ENCODE measurements around the gene TRMT44. TPM values are rescaled to one million over a fixed set of nuclear protein-coding genes. Genes with fewer than 3 reads are reported as not detected.

TRMT44 gene
- total RNA-seq, 1 donor from 2014 or later, result 41.2 TPM

DNA sequence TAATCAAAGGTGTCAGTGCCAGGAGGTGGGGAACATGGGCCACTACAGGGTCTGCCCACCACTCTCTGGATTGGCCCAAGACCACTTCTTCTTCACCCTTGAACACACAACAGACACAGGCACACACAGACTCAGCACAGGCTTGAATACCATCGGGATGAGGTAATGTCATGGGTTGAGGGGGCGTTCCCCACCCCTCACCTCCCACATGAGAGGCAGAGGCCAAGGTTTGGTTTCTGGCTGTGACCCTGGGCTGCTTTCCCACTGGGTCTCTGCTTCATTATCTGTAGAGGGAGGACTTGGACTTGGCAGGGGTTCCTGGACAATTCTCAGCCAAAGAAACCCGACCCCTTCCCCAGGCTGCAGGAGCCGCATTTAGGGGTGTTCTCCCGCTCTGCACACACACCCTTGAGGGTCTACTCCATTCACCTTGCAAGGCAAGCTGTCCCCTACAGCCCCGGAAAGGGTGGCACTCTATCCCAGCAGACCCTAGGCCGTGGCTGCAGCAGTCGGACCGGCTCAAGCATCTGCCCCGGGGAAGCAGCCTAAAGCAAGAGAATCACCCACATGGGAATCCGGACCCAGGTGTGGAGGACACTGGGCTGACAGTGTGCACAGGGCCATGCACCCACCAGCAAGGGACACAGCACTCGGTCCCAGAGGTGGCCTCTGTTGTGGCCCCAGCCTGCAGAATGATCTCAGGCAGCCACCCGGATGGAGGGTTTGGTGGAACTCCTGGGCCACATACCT lies 62.4 kb downstream of the TRMT44 start:
- TF ChIP-seq, protein P1, sequence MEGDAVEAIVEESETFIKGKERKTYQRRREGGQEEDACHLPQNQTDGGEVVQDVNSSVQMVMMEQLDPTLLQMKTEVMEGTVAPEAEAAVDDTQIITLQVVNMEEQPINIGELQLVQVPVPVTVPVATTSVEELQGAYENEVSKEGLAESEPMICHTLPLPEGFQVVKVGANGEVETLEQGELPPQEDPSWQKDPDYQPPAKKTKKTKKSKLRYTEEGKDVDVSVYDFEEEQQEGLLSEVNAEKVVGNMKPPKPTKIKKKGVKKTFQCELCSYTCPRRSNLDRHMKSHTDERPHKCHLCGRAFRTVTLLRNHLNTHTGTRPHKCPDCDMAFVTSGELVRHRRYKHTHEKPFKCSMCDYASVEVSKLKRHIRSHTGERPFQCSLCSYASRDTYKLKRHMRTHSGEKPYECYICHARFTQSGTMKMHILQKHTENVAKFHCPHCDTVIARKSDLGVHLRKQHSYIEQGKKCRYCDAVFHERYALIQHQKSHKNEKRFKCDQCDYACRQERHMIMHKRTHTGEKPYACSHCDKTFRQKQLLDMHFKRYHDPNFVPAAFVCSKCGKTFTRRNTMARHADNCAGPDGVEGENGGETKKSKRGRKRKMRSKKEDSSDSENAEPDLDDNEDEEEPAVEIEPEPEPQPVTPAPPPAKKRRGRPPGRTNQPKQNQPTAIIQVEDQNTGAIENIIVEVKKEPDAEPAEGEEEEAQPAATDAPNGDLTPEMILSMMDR (IDR thresholded peaks at IDR 0.05; ENCODE audit: unreplicated experiment), result no peak
- Mint-ChIP-seq H3K27me3 (ENCODE audit: low read depth) (no peaks in the 10 kb centered on the region), H3K36me3 (no peaks in the 10 kb centered on the region), H3K27ac (peak overlapping the region; percentile 21), H3K4me1 (peaks cover 29% of the 10 kb centered on the region), H3K9me3 (peaks cover 4% of the 10 kb centered on the region), H3K4me3 (no peak overlapping the region)
- no peak for DNase-seq (ENCODE audit: low spot score in 2 of 2, unreplicated experiment in 2 of 2)

DNA sequence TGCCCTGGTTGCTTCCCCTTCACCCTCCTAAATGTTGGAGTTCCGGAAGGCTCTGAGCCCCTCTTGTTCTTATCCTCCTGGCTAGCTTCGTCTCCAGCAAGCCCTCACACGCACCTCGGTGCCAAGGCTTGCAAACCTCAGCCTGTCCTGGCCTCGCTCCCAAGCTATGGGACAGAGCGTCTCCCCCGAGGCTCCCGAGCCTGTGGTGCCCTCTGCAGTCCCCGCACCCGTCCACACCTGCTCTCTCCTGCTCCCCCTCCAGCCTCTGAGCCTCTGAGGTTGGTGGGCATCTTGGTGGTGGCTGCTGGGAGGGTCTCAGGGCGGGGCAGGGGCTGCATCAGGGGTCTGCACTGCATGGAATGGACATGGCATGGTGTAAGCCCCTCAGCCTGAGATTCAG lies 63.2 kb downstream of the TRMT44 start:
- H3K4me1 Mint-ChIP-seq, result peaks cover 29% of the 10 kb centered on the region
- no peak overlapping the region for H3K27ac Mint-ChIP-seq
- no peak overlapping the region for H3K4me3 Mint-ChIP-seq
- H3K27me3 Mint-ChIP-seq (ENCODE audit: low read depth), result no peaks in the 10 kb centered on the region
- TF ChIP-seq, protein P1 (IDR thresholded peaks at IDR 0.05; ENCODE audit: unreplicated experiment), result no peak
- no peaks in the 10 kb centered on the region for H3K9me3 Mint-ChIP-seq
- DNase-seq (ENCODE audit: low spot score in 2 of 2, unreplicated experiment in 2 of 2), result no peak
- H3K36me3 Mint-ChIP-seq, result no peaks in the 10 kb centered on the region

DNA sequence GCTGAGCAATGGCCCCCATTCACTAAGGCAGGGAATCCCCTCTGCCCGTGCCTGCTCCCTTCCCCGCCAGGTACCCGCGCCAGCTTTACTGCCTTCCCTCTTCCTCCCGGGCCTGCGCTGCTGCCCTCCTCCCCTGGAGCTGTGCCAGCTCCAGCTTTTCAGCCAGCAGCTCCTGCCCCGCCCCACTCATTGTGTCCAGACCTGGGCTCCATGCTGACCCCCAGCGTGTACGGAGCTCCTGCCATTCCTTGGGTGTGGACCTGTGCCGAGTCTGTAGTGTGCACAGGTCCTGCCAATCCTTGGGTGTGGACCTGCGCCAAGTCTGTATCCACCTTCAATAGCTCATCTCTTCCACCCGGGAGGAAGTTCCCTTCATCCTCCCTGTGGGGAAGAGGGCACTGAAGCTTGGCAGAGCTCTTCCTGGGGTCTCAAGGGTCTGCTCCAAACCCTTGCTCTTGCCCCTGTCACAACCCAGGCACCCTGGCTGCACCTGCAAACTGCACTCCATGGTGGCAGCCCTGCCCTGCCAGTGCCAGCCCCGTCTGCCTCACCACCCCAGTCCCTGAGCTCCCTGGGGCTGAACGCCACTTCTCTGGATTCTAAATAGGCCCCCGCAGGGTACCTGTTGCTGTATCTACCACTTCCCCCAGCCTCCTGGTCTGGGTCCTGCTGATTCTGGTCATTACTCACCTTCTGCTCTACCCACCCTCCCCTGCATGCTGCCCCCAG lies 63.9 kb downstream of the TRMT44 start:
- H3K4me3 Mint-ChIP-seq, result no peak overlapping the region
- TF ChIP-seq, protein P1 (IDR thresholded peaks at IDR 0.05; ENCODE audit: unreplicated experiment), result no peak
- H3K9me3 Mint-ChIP-seq, result no peaks in the 10 kb centered on the region
- H3K27ac Mint-ChIP-seq, result no peak overlapping the region
- peaks cover 29% of the 10 kb centered on the region for H3K4me1 Mint-ChIP-seq
- H3K36me3 Mint-ChIP-seq, result no peaks in the 10 kb centered on the region
- H3K27me3 Mint-ChIP-seq (ENCODE audit: low read depth), result no peaks in the 10 kb centered on the region
- DNase-seq (ENCODE audit: low spot score in 2 of 2, unreplicated experiment in 2 of 2), result no peak

DNA sequence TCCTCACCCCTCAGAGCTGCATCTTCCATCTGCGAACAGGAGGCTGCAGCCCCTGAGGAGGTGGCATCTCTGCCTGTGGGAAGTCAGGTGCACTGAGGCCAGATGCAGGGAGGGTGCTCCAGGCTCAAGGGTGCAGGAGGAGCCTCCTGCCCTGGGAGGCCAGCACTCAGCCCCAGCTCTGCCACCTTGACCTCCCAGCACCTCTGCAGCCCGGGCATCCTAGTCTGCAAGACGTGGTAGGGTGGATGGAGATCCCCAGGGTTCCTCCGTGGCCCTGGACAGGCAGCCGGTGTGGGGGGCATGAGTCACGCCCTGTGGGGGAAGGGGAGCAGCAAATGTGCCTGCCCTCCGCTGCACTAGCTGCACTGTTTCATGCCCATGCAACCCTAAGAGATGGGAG lies 64.7 kb downstream of the TRMT44 start:
- Mint-ChIP-seq H3K9me3 (no peaks in the 10 kb centered on the region), H3K27me3 (ENCODE audit: low read depth) (no peaks in the 10 kb centered on the region), H3K4me3 (no peak overlapping the region), H3K27ac (no peak overlapping the region), H3K36me3 (no peaks in the 10 kb centered on the region), H3K4me1 (peaks cover 29% of the 10 kb centered on the region)
- DNase-seq (ENCODE audit: low spot score in 2 of 2, unreplicated experiment in 2 of 2), result no peak
- TF ChIP-seq, protein P1 (IDR thresholded peaks at IDR 0.05; ENCODE audit: unreplicated experiment), result no peak

DNA sequence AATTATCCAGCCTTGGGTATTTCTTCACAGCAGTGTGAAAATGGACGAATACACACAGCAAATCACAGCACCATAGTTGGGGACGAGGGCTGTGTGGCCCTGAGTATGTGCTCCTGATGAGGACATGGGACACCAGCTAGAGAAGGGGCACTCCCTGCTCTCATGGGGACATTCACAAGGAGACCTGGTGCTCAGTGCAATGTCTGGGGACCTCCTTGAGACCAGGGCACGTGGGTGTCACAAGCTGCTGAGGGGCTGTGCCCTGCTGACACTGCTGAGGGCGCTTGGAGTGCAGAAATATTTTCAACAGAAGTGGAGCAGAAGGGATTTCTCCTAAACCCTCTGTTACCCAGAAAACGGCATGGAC lies 65.4 kb downstream of the TRMT44 start:
- Mint-ChIP-seq H3K9me3 (no peaks in the 10 kb centered on the region), H3K27ac (peak overlapping the region; percentile 1), H3K27me3 (ENCODE audit: low read depth) (no peaks in the 10 kb centered on the region), H3K36me3 (no peaks in the 10 kb centered on the region), H3K4me3 (no peak overlapping the region), H3K4me1 (peaks cover 29% of the 10 kb centered on the region)
- TF ChIP-seq, protein P1 (IDR thresholded peaks at IDR 0.05; ENCODE audit: unreplicated experiment), result no peak
- DNase-seq (ENCODE audit: low spot score in 2 of 2, unreplicated experiment in 2 of 2), result no peak

Data from mesothelial cell of epicardium (in vitro differentiated cells).